Measurements from ENCODE around the gene SEMA3D.

The SEMA3D gene

DNA sequence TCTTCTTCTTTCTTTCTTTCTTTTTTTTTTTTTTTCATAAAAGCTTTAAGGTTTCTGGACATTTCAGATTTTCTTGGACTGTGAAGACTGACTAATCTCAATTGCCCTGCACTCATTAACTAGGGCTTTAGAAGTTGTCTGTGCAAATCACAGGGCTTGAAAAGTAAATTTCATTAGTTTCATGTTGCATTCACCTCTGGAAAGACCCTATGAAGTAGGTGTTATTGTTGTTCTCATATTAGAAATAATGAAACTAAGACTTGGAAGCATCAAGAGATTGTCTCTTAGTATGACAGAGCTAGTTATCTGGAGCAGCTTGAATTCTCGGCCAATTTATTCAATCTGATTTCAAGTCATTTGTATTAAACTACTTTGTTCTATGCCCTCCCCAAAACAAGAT lies 28.2 kb upstream of the SEMA3D start:
- ChIA-PET CTCF (interaction anchor here (0.6 kb wide), 1 partner anchor 578 kb away, joined by 5 read pairs; no protein-coding TSS in a partner anchor), POLR2A (ENCODE audit: low non-redundant PET) (no interaction called here)
- no peak for TF ChIP-seq CTCF (conservative IDR thresholded peaks at IDR 0.05; ENCODE audit: low read depth)
- no peak for DNase-seq (ENCODE audit: low spot score)
- no peak overlapping the region for H3K27ac ChIP-seq

GRCh38 chr7:85213500-85213899 lies 26.6 kb upstream of the SEMA3D start:
- DNase-seq (ENCODE audit: low spot score) = no peak
- H3K27ac ChIP-seq = no peak overlapping the region
- ChIA-PET CTCF (no interaction called here), POLR2A (ENCODE audit: low non-redundant PET) (no interaction called here)
- TF ChIP-seq CTCF (conservative IDR thresholded peaks at IDR 0.05; ENCODE audit: low read depth) = no peak

- DNase-seq (ENCODE audit: low spot score) = no peak
- CTCF ChIA-PET = interaction anchor here (0.6 kb wide), 1 partner anchor 1875 kb away, joined by 5 read pairs; no protein-coding TSS in a partner anchor
- POLR2A ChIA-PET (ENCODE audit: low non-redundant PET) = no interaction called here
- no peak for TF ChIP-seq CTCF (conservative IDR thresholded peaks at IDR 0.05; ENCODE audit: low read depth)
- no peak overlapping the region for H3K27ac ChIP-seq
Observed at GRCh38 chr7:85205754-85206153, 18.9 kb upstream of the SEMA3D start.

DNA sequence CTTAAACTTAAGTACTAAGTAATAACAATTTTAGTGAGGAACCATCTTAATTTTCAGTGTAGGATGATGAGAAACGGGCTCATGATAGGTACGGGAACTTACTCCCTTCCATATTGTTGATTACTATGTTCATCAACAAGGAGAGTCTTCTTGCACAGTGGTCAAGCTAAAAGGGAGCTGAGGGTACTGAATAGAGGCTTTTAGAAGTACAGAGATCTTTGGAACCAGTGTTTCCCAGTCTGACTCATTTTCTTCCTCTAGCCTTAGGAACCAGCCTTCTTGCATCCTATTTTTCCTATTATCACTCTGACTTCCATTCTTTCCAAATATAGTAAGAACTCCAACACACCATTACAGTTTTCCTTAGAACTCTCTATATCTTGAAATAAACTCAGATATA lies 17.6 kb upstream of the SEMA3D start:
- ChIA-PET POLR2A (ENCODE audit: low non-redundant PET) (no interaction called here), CTCF (interaction anchor here (0.6 kb wide), 1 partner anchor 97 kb away, joined by 3 read pairs; no protein-coding TSS in a partner anchor)
- no peak for DNase-seq (ENCODE audit: low spot score)
- H3K27ac ChIP-seq = no peak overlapping the region
- no peak for TF ChIP-seq CTCF (conservative IDR thresholded peaks at IDR 0.05; ENCODE audit: low read depth)

- TF ChIP-seq CTCF (conservative IDR thresholded peaks at IDR 0.05; ENCODE audit: low read depth) = no peak
- no peak overlapping the region for H3K27ac ChIP-seq
- DNase-seq (ENCODE audit: low spot score) = no peak
- ChIA-PET POLR2A (ENCODE audit: low non-redundant PET) (no interaction called here), CTCF (interaction anchor here (0.6 kb wide), 1 partner anchor 97 kb away, joined by 3 read pairs; no protein-coding TSS in a partner anchor)
Observed at GRCh38 chr7:85204061-85204460, 17.2 kb upstream of the SEMA3D start.

DNA sequence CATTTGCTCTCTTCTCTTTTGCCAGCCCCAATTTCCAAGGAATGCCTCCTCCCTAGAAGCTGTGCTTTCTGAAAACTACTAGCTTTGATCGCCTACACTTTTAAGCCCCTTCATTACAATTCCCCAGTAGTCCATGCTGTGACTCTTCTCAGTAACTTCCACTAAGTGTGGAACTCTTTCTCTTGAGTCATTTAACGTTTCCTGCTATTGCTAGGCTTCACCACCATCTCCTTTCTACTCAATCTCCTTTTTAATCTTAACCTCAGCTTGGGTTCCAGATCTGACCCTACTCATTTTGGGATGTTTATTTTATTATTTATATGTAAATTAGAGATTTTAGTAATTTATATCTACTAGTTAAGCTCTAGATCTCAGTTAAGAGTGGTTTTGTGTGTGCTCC lies 14.4 kb upstream of the SEMA3D start:
- ChIA-PET CTCF (interaction anchor here (0.6 kb wide), 1 partner anchor 1375 kb away, joined by 3 read pairs; no protein-coding TSS in a partner anchor), POLR2A (ENCODE audit: low non-redundant PET) (no interaction called here)
- no peak overlapping the region for H3K27ac ChIP-seq
- no peak for TF ChIP-seq CTCF (conservative IDR thresholded peaks at IDR 0.05; ENCODE audit: low read depth)
- no peak for DNase-seq (ENCODE audit: low spot score)

DNA sequence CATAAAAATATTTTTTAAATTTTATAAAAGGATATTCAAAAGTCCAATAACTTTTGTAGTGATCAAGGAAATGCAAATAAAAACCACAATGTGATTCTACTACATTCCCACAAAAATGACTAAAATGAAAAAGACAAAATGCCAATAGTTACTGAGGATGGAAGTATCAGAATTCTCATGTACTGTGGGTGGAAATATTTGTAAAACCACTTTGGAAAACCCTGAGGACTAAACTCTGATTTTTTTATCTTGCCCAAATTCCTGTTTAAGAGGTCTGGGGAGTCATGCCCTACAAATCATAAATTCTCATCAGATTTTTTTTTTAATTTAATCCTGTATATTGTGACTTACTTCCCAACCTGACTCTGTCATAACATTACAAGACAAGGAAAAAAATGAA lies 9.8 kb upstream of the SEMA3D start:
- ChIA-PET CTCF (no interaction called here), POLR2A (ENCODE audit: low non-redundant PET) (no interaction called here)

More for the DNA sequence above, 9.8 kb upstream of the SEMA3D start:
- no peak overlapping the region for H3K27ac ChIP-seq
- no peak for TF ChIP-seq CTCF (conservative IDR thresholded peaks at IDR 0.05; ENCODE audit: low read depth)
- DNase-seq (ENCODE audit: low spot score) = no peak

All from RWPE1 (cell line).